ENCODE results near the gene SLC23A1.

DNA sequence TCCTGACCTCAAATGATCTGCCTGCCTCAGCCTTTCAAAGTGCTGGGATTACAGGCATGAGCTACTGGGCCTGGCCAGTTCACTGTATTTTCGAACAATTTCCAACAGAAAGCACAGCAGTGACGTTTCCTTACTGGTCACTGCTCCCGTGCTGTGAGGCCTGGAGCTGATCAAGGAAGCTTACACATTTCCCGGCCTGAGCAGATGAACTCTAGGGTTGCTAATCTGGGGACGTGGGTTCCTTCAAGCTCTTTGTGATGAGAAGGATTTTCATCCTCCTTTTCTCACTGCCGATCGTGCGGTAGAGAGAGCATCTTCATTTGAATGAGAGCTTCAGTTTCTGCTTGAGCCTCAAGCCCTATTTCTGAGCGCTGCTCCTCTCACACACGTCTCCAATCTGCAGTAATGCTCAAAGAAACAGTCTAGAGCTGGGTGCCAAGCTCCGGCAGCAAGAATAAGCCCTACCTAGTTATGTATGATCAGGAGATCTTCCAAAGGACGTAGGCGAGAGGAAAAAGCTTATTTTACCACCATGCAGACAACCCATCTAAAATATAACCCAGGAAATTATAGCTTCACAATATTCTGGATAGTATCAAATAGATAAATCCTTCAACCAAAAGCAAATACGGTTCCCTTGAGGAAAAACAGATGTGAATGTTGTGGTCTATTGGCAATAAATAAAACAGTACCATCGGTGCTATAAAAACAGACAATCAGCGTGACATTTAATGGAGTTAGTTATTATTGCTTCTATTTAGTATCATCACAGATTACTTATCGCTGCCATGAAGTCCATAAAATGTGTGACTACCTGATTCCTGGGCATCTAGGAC is 28.1 kb upstream of the SLC23A1 start:
- TF ChIP-seq CTCF (IDR thresholded peaks at IDR 0.05) (no peak), POLR2A (IDR thresholded peaks at IDR 0.05; ENCODE audit: low read depth) (no peak), EP300 (IDR thresholded peaks at IDR 0.05) (no peak)

Measured in esophagus muscularis mucosa (tissue), 4 donors.